Activated naive CD4-positive, alpha-beta T cell treated with anti-CD3 and anti-CD28 coated beads, Interleukin-2, amount 50 U/mL, for 72 hours (primary cell): ENCODE data around the gene AKT3. TPM values are rescaled to one million over a fixed set of nuclear protein-coding genes. Genes with fewer than 3 reads are reported as not detected.
A peak's percentile ranks its signal among the peaks of the same experiment; 100 is the strongest.

Experiments
- ATAC-seq, 2 donors: fragments of 150-1000 bp; cut with Tn5 transposase; 2 replicates each; pipeline ENCODE4 v1.10.0; 2021; ENCODE audit warnings: mild to moderate bottlenecking in 2 of 2, moderate library complexity in 2 of 2
- DNase-seq, 2 donors: peaks; one replicate each; pipeline ENCODE4 v3.0.0; 2021 to 2022; ENCODE audit warnings: low spot score in 2 of 2
- H3K27ac Mint-ChIP-seq, 2 donors: one replicate each; pipeline ENCODE4 v1.8.0; 2022; ENCODE audit warnings: mild to moderate bottlenecking in 2 of 2, mixed read lengths in 2 of 2
- H3K36me3 Mint-ChIP-seq, 2 donors: one replicate each; pipeline ENCODE4 v1.8.0; 2022; ENCODE audit warnings: mixed read lengths in 2 of 2
- H3K9me3 Mint-ChIP-seq, 2 donors: one replicate each; pipeline ENCODE4 v1.8.0; 2022; ENCODE audit warnings: mixed read lengths in 2 of 2
- total RNA-seq, 2 donors: library from RNA; stranded (reverse); gene quantifications; one replicate each; pipeline ENCODE4 v1.2.3, GENCODE V29; 2022

Gene AKT3
- total RNA-seq, 2 donors from 2014 or later: 24.9 to 37.3 TPM

DNA sequence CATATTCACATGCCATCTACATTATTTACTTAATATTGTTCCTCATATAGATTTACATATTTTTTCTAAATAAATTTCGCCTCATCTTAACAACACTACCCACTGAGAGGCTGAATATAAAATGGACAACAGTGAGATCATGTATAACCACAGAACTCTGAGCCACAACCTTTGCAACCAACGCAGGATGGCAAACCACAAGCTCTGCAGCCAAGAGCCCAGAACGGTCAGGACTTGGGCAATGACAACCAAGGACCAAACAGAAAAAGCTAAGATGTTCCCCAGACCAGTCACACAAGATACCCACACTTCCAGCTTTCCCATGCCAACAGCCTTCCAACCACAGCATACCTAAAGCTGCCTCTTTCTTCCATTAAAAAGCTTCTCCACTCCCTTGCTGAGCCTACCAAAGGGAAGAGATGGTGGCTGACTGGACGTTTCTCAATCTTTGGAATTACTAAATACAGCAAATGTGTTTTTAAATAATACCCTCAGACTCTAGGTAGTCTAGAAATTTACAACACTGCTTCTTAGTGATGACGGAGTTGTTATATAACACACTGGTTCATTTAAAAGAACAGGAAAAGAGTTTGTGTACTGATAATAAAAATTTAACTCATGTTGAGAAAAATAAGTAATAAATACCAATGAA lies 117.9 kb downstream of the AKT3 start:
- Mint-ChIP-seq H3K9me3 (peaks cover 0 to 5% of the 10 kb centered on the region in 2 donors), H3K36me3 (peaks cover 6 to 15% of the 10 kb centered on the region in 2 donors), H3K27ac (no peak overlapping the region)
- DNase-seq: no peak
- ATAC-seq: no peak

DNA sequence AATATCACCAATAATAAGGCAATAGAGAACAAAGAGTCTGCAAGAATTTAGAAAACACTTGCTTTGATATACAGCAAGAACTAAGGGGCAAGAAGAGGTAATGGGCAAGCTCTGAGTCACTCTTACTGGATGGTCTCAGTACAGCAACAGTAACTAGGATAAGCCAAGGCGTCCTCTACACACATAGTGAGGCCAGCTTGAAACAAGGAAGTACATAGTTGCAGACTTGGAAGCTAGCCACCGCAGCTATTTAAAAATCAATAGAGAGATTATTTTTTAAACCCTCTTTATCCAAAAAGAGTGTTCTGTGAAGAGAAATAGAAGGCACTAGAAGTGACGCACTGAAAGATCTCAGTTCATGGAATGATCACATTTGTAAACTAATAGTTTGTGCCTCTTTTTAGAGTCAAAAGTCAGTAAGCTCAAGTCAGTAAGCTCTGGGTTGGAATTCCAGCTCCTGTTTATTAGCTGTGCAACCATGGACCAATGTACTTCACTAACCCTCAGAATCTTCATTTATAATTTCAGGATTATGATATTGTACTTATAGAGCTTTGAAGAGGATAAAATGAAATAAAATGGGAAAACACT lies 118.6 kb downstream of the AKT3 start:
- DNase-seq: no peak
- H3K36me3 Mint-ChIP-seq: peaks cover 6 to 15% of the 10 kb centered on the region in 2 donors
- ATAC-seq: no peak
- H3K27ac Mint-ChIP-seq: no peak overlapping the region
- H3K9me3 Mint-ChIP-seq: peaks cover 0 to 5% of the 10 kb centered on the region in 2 donors

DNA sequence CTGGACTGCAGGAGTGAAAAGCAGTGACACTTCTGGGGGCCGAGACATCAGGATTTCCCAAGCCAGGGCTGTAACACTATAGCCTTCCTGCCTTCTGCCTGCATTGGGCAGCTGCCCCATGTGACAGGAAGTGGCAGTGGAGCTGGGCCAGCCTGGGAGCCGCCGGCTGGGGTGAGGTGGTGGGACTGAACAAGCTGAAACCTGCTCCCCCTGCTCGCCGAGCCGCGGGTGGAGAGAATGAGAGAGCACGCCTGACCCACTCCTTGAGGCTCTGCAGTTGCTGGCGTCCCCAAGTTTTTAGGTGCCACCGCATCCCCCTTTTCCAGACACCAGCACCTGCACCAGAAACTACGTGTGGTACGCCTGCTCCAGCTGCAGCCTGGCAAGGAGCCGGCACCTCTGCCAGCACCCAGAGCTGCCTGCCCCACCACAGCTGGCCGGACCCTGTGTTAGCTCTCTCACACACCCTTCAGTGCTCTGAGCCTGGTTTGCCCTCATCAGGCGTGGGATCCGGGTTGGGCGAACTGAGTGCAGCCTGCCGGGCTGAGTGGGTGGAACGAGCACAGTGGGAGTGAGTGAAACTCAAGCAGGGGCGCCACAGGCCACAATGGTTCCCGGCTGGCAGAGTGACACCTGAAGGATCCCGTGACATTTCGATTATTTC lies 119.4 kb downstream of the AKT3 start:
- Mint-ChIP-seq H3K27ac (no peak overlapping the region), H3K36me3 (peaks cover 6 to 15% of the 10 kb centered on the region in 2 donors), H3K9me3 (peaks cover 0 to 5% of the 10 kb centered on the region in 2 donors)
- DNase-seq (no peak), ATAC-seq (no peak)

DNA sequence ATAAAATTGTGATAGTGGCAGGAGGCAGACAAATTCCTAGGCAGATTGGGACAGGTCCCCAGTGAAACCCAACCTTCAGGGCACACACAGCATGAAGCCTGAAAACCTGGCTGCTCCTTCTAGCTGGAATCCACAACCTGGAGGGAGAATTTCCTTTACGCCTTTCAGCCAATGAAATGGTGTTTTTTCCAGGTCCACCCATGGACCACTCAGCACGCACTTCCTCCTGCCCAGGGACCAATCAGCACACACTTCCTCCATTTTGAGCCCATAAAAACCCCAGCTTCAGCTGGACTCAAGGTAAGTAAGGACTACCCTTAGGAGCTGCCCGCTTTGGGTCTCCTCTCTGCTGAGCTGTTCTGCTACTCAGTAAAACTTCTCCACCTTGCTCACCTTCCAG lies 120.1 kb downstream of the AKT3 start:
- Mint-ChIP-seq H3K27ac (no peak overlapping the region), H3K9me3 (peaks cover 0 to 5% of the 10 kb centered on the region in 2 donors), H3K36me3 (peaks cover 6 to 15% of the 10 kb centered on the region in 2 donors)
- ATAC-seq (no peak), DNase-seq (no peak)

DNA sequence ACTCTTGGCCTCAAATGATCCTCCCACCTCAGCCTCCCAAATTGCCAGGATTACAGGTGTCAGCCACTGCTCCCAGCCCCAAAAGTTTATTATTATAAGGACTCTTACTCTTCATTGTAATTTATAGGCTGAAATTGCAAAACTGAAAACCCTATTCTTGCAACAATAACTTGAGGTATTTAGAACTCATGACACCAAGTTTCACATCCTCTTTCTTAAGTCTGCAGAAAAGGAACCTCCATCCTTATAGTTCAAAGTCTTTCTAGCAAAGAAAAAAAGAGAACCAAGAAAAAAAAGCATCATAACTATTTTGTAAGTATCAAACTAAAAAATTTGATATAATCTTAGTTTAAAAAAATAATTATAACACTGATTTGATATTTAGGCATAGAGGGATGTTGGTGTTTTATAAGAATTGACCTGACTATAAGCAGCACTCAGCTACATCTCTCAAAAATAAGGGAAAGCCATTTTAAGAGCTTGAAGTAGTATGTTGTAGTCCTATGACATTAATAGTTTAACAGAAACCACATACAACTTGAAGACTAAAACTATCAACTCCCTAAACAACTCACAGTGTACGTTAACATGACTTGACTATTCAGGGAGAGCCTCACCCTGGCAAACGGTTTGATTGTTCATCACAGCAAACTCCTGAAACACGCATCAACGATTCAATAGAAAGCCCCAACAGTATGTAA lies 122.4 kb downstream of the AKT3 start:
- no peak overlapping the region for H3K27ac Mint-ChIP-seq
- H3K36me3 Mint-ChIP-seq: peaks cover 6 to 21% of the 10 kb centered on the region in 2 donors
- ATAC-seq (no peak), DNase-seq (no peak)
- peaks cover 0 to 5% of the 10 kb centered on the region in 2 donors for H3K9me3 Mint-ChIP-seq

DNA sequence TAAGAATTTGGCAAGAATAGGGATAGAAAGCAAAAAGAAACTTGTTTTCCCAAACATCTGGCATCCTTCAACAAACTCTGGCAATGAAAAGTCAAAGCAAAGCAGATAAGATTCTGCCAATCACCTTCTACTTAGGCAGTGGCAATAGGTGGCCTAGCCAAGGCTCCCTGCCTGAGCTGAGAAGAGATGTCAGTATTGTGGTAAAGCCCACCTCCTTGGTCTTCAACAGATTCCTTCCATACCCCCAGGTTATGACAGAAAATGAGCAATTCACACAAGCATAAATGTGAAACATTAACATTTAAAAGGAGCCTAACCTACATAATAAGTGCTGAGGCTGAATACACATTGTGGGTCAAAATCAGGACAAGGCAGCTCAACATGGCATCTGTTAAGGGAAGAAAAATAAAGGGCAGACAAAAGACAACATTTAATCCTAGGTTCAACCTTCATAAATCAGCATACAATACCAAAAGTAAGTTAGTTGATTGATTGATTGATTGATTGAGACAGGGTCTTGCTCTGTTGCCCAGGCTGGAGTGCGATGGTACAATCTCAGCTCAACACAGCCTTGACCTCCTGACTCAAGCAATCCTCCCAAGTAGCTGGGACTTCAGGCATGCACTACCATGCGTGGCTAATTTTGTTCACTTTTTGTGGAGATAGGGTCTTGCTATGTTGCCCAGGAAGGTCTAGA lies 123.1 kb downstream of the AKT3 start:
- ATAC-seq: no peak
- no peak for DNase-seq
- no peak overlapping the region for H3K27ac Mint-ChIP-seq
- H3K36me3 Mint-ChIP-seq: peaks cover 6 to 15% of the 10 kb centered on the region in 2 donors
- peaks cover 0 to 5% of the 10 kb centered on the region in 2 donors for H3K9me3 Mint-ChIP-seq

DNA sequence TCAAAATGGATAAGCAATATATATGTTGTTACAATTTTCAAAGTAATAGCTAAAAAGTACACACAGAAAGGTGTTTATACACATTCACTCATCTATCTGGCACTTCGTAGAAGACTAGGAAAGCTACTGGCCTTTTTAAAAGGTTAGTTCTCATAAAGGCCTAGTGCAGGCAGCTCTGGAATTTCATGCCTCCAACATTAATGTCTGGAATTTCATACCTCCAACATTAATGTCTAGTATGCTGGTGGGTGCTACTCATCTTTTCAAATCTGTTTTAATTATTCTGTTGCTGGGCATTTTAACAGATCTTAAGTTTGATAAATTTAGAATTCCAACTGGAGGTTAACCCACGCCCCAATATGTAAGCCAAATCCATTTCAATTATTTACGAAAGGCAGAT lies 124.2 kb downstream of the AKT3 start:
- Mint-ChIP-seq H3K9me3 (peaks cover 0 to 5% of the 10 kb centered on the region in 2 donors), H3K36me3 (peaks cover 6 to 14% of the 10 kb centered on the region in 2 donors), H3K27ac (no peak overlapping the region)
- ATAC-seq (no peak), DNase-seq (no peak)

DNA sequence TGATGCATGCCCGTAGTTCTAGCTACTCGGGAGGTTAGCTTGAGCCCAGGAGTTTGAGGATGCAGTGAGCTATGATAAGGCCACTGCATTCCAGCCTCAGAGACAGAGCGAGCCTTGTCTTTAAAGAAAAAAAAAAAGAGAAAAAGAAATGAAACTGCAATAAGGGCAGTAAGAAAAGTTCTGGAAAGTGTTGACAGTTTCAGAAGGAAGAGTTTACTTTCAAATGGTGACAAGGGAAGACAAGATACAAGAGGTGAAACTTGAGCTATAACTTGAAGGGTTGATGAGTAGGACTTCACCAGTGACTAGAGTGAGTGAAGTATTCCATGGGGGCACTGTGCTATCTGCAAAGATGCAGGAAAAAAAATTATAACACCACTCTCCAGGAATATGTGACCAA lies 125.0 kb downstream of the AKT3 start:
- Mint-ChIP-seq H3K36me3 (peaks cover 2 to 11% of the 10 kb centered on the region in 2 donors), H3K27ac (no peak overlapping the region), H3K9me3 (peaks cover 0 to under 1% of the 10 kb centered on the region in 2 donors)
- DNase-seq (no peak), ATAC-seq (peak in 1 of 2 donors; percentile 40)

DNA sequence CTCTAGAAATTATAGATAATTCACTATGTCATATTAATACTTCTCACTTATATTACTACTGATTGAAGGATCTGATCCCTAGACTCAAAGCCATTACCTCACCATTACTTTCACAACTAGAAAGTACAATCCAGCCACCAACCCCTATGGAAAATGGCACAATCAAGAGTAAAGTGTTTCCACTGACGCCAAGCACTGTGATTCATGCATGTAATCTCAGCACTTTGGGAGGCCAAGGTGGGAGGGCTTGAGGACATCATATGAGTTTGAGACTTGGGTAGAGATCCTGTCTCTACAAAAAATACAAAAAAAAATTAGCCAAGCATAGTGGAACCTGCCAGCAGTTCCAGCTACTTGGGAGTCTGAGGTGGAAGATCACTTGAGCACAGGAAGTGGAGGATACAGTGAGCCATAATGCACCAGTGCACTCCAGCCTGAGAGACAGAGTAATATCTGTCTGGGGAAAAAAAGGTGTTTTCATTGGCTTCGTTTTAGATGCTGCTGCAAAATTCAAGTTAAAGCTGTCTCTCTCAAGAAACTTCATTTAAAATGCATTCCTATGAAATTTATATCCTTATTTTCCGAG lies 126.5 kb downstream of the AKT3 start:
- Mint-ChIP-seq H3K36me3 (peaks cover 0 to 15% of the 10 kb centered on the region in 2 donors), H3K9me3 (peaks cover 0 to 4% of the 10 kb centered on the region in 2 donors), H3K27ac (no peak overlapping the region)
- DNase-seq (no peak), ATAC-seq (peak in 1 of 2 donors; percentile 44)

DNA sequence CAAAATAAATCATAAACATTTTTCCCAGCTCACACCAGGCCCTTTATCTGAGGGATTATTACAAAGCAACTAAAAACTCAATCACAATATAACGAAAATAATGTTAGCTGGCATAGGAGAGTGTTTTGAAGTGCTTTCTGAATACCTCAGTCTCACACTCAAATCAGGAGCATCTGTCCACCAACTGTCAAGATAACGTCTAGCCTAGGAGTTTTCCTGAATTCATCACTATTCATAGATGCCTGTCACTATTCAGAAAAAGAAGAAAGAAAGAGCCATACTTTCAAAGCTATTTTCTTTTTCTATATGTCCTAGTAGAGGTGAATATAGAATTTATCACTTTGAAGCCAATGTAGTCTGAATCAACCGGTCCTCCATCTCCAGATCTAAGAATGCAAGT lies 127.0 kb downstream of the AKT3 start:
- ATAC-seq (no peak), DNase-seq (no peak)
- Mint-ChIP-seq H3K27ac (no peak overlapping the region), H3K9me3 (peaks cover 0 to 4% of the 10 kb centered on the region in 2 donors), H3K36me3 (peaks cover 0 to 15% of the 10 kb centered on the region in 2 donors)

DNA sequence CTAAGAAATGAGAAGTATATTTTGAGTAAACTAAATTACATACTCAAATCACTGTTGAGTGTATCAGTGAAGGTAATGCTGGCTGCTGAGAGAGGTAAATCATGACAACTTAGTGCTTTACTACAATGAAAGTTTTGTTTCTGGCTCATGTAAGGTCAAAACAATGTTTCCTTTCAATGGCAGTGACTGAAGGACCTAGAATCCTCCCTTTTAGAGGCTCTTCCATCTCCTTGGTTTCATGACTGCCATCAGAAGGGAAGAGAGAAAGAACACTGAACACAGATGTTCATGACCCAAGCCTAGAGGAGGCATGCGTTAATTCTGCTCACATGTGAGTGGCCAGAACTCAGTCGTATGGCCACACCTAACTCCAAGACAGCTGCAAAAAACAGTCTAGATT lies 130.6 kb downstream of the AKT3 start:
- ATAC-seq: no peak
- H3K27ac Mint-ChIP-seq: no peak overlapping the region
- peaks cover 0 to 4% of the 10 kb centered on the region in 2 donors for H3K9me3 Mint-ChIP-seq

DNA sequence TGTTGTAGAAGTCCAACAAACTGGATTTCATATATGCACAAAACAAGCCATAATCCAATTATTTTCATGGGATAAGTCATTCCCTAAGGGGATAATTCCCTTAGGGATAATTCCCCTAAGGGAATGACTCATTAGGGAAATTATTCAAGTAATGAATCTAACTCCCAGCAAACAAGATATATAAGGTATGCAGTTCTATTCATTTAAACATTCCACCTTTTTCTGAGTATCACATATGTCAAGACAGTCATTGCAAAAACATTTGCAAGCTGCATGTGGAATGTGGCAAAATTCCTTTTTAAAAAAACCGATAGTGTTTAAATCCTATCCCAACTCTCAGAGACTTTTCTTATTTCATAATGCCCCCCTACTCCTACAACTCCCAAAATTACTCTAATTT lies 131.2 kb downstream of the AKT3 start:
- no peak for ATAC-seq
- no peak for DNase-seq
- H3K9me3 Mint-ChIP-seq: peaks cover 0 to 4% of the 10 kb centered on the region in 2 donors
- H3K27ac Mint-ChIP-seq: no peak overlapping the region
- H3K36me3 Mint-ChIP-seq: peaks cover 0 to 15% of the 10 kb centered on the region in 2 donors

More for the DNA sequence above, 130.6 kb downstream of the AKT3 start:
- no peak for DNase-seq
- H3K36me3 Mint-ChIP-seq: peaks cover 0 to 15% of the 10 kb centered on the region in 2 donors

DNA sequence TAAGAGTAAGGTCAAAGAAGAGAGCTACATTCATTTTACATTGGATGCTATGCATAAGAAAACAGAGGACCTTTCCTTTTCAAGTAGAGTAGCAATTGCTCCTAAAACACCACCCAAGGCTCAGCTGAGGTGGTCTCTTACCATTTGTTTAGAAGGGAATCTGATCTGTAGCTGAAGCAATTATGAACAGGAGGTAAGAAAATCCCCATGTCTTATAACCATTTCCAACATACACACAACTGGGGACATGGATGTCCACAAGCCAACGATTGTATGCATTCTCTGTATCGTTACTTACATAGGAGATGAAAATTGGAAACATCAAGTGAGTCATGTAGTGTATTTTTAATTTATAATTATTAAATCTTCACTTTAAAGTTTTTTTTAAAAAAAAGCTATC lies 132.0 kb downstream of the AKT3 start:
- Mint-ChIP-seq H3K9me3 (peaks cover 0 to 4% of the 10 kb centered on the region in 2 donors), H3K36me3 (peaks cover 0 to 8% of the 10 kb centered on the region in 2 donors), H3K27ac (no peak overlapping the region)
- no peak for ATAC-seq
- DNase-seq: no peak

DNA sequence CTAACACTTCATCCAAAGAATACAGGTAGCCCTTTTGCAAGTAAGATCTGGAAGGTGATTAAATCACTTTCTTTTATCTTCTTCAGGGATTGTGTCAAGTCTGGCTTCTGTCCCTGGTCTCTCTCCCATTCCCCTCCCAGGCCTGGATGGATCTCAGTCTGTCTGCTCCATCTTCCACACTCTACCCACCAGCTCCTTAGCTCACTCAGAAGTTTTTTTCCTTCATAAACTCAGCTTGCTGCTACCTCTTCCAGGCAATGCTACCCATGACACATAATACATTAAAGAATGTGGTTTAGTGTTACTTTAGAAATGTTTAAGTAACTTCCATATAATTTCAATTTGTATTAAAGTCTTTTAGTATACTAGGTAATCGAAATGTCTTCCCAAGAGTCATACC lies 133.1 kb downstream of the AKT3 start:
- no peak for DNase-seq
- Mint-ChIP-seq H3K27ac (peak overlapping the region in 1 of 2 donors; percentile 87), H3K9me3 (peaks cover 0 to 4% of the 10 kb centered on the region in 2 donors), H3K36me3 (peaks cover 0 to 8% of the 10 kb centered on the region in 2 donors)
- ATAC-seq: no peak

DNA sequence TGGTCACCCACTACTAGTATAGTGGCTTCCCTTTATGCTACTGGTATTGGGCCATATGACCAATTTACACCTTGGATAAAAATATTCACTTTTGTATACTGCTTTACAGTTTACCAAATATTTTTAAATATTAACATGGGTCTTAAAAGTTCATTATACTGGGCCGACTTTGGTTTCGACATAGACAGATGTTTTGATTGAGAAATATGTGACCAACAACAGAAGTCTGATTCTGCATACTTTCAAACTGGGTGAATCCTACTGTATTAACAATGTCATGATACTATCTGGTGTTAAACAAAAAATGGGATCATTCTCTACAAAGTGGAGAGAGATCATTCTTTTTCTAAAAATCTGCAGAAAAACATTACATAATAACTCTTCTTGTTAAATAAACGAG lies 134.8 kb downstream of the AKT3 start:
- DNase-seq (no peak), ATAC-seq (no peak)
- peaks cover 0 to 4% of the 10 kb centered on the region in 2 donors for H3K9me3 Mint-ChIP-seq
- H3K27ac Mint-ChIP-seq: no peak overlapping the region
- peaks cover 0 to 8% of the 10 kb centered on the region in 2 donors for H3K36me3 Mint-ChIP-seq
